Caco-2 (cell line): Measurements from ENCODE around the gene NAPSA. TPM values are rescaled to one million over a fixed set of nuclear protein-coding genes. Genes with fewer than 3 reads are reported as not detected.

Source experiments
- BruUV-seq: library from RNA; stranded (reverse); fragments of 400-500 nt; replicated peaks from 2 replicates; lab custom pipeline; 2021; lab: Mats Ljungman, UMichigan
- CTCF ChIA-PET: fragments of 300-600 bp; sonication (Branson Sonifier 250); formaldehyde crosslinking; loops from one replicate; lab custom pipeline; 2022; ENCODE audit warnings: antibody characterized with exemption; lab: Charles Lee
- POLR2A ChIA-PET: fragments of 300-600 bp; sonication (Branson Sonifier 250); formaldehyde crosslinking; loops from one replicate; lab custom pipeline; 2022; ENCODE audit warnings: antibody characterized with exemption; lab: Charles Lee
- DNase-seq, 2 experiments: peaks; one replicate each; pipeline versions ENCODE4 v3.0.0 to v3.0.0-alpha.2; 2020 to 2022
- H3K27me3 ChIP-seq: replicated peaks from 2 replicates; pipeline ENCODE4 v1.6.0; 2011; ENCODE audit warnings: low read length; ENCODE audit not compliant: control insufficient read depth, insufficient read depth
- H3K36me3 ChIP-seq: 2 replicates; pipeline ENCODE4 v1.5.1; 2011; ENCODE audit warnings: low read length; ENCODE audit not compliant: control insufficient read depth, insufficient read depth
- H3K4me1 ChIP-seq: fragments of 250-450 bp; sonication (Bioruptor Pico); 2 replicates; pipeline ENCODE4 v1.5.1; 2020; ENCODE audit warnings: mild to moderate bottlenecking
- H3K4me3 ChIP-seq: 2 replicates; pipeline ENCODE4 v1.5.1; 2011; ENCODE audit warnings: low read depth, mild to moderate bottlenecking, control low read depth, low read length
- H3K9me3 ChIP-seq: fragments of 250-450 bp; sonication (Bioruptor Pico); 2 replicates; pipeline ENCODE4 v1.5.1; 2020; ENCODE audit warnings: mild to moderate bottlenecking, moderate library complexity
- H3K27ac Mint-ChIP-seq: one replicate; pipeline ENCODE4 v1.8.0; 2022; ENCODE audit warnings: mixed read lengths; ENCODE audit not compliant: unreplicated experiment
- H3K27me3 Mint-ChIP-seq: one replicate; pipeline ENCODE4 v1.8.0; 2022; ENCODE audit warnings: mixed read lengths; ENCODE audit not compliant: insufficient read depth, unreplicated experiment
- H3K36me3 Mint-ChIP-seq: one replicate; pipeline ENCODE4 v1.8.0; 2022; ENCODE audit warnings: mild to moderate bottlenecking, mixed read lengths; ENCODE audit not compliant: insufficient read depth, unreplicated experiment
- H3K4me1 Mint-ChIP-seq: one replicate; pipeline ENCODE4 v1.8.0; 2022; ENCODE audit warnings: low read depth, mixed read lengths; ENCODE audit not compliant: unreplicated experiment
- H3K4me3 Mint-ChIP-seq: one replicate; pipeline ENCODE4 v1.8.0; 2022; ENCODE audit warnings: mild to moderate bottlenecking, moderate library complexity, mixed read lengths; ENCODE audit not compliant: unreplicated experiment
- H3K9me3 Mint-ChIP-seq: one replicate; pipeline ENCODE4 v1.8.0; 2022; ENCODE audit warnings: mixed read lengths; ENCODE audit not compliant: unreplicated experiment
- intact Hi-C: fragments of 100-400 bp; cut with micrococcal nuclease; formaldehyde crosslinking; loops from one replicate; pipeline ENCODE4 v1.10.0; 2022; ENCODE audit not compliant: unreplicated experiment
- total RNA-seq: library from RNA; stranded (reverse); gene quantifications from 2 replicates; pipeline ENCODE4 v1.2.3, GENCODE V29; 2022
- TF ChIP-seq, protein P1 (sequence below), 2 experiments: fragments of 200-600 bp in 1 of 2; IDR thresholded peaks; 1 replicate in 1 of 2; 2 replicates in 1 of 2; pipeline versions ENCODE4 v1.5.1 to v1.8.0; 2011 to 2022; ENCODE audit warnings: antibody characterized with exemption in 1 of 2, control low read depth in 1 of 2, inconsistent platforms in 1 of 2, low read depth in 1 of 2, low read length in 1 of 2, mild to moderate bottlenecking in 1 of 2, moderate library complexity in 1 of 2; ENCODE audit not compliant: insufficient read depth in 1 of 2, severe bottlenecking in 1 of 2, unreplicated experiment in 1 of 2

The NAPSA gene
- total RNA-seq, 1 experiment from 2014 or later, result 1.2 TPM

DNA sequence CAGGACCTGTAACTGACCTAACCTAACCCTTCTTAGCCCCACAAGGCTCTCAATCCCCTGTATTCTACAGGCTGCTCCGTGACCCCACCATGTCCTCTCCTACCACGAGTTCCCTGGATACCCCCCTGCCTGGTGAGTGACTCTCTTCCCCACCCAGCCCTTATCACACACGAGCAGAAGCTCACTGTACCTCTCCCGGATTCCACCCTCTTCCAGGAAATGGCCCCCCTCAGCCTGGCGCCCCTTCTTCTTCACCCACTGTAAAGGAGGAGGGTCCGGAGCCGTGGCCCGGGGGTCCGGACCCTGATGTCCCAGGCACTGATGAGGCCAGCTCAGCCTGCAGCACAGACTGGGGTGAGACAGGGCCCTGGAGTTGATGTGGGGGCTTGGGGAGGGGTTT lies 12.1 kb upstream of the NAPSA start:
- Mint-ChIP-seq H3K4me1 (no peaks in the 10 kb centered on the region), H3K9me3 (no peaks in the 10 kb centered on the region), H3K36me3 (peaks cover 38% of the 10 kb centered on the region), H3K27ac (peak overlapping the region; percentile 100), H3K4me3 (peak overlapping the region; percentile 99), H3K27me3 (no peaks in the 10 kb centered on the region)
- TF ChIP-seq, protein P1, sequence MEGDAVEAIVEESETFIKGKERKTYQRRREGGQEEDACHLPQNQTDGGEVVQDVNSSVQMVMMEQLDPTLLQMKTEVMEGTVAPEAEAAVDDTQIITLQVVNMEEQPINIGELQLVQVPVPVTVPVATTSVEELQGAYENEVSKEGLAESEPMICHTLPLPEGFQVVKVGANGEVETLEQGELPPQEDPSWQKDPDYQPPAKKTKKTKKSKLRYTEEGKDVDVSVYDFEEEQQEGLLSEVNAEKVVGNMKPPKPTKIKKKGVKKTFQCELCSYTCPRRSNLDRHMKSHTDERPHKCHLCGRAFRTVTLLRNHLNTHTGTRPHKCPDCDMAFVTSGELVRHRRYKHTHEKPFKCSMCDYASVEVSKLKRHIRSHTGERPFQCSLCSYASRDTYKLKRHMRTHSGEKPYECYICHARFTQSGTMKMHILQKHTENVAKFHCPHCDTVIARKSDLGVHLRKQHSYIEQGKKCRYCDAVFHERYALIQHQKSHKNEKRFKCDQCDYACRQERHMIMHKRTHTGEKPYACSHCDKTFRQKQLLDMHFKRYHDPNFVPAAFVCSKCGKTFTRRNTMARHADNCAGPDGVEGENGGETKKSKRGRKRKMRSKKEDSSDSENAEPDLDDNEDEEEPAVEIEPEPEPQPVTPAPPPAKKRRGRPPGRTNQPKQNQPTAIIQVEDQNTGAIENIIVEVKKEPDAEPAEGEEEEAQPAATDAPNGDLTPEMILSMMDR (IDR thresholded peaks at IDR 0.05; ENCODE audit: insufficient read depth in 1 of 2, low read depth in 1 of 2, low read length in 1 of 2, severe bottlenecking in 1 of 2, unreplicated experiment in 1 of 2), result no peak
- no peak for DNase-seq
- Histone ChIP-seq H3K36me3 (peaks cover 9% of the 10 kb centered on the region), H3K4me3 (no peak overlapping the region), H3K4me1 (no peaks in the 10 kb centered on the region), H3K9me3 (no peaks in the 10 kb centered on the region), H3K27me3 (no peaks in the 10 kb centered on the region)
- intact Hi-C loops, result loop anchor here (2.0 kb wide), 1 partner anchor 83 kb away; no protein-coding TSS in a partner anchor
- ChIA-PET CTCF (no interaction called here), POLR2A (no interaction called here)
- BruUV-seq, result no TSS peak

DNA sequence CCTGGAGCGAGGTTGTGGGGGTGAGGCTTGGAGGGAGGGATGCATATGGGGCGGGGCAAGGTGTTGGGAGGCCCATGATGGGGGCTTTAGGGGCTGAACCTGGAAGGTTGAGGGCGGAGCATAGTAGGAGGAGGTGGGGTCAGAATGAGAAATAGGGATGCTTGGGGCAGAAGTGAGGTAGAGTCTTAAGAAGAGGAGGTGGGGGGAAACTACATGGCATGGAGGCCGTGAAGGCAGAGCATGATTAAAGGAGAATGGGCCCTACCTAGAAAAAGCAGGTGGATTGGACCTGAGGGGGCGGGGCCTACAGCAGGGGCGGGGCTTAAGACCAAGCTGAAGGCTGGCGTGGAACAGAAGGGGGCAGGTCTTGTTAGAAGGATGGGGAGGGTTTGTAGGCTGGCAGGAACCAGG lies 11.6 kb upstream of the NAPSA start:
- DNase-seq, result peak in 1 of 2 experiments; percentile 64
- Histone ChIP-seq H3K4me1 (no peaks in the 10 kb centered on the region), H3K27me3 (no peaks in the 10 kb centered on the region), H3K36me3 (peaks cover 9% of the 10 kb centered on the region), H3K9me3 (no peaks in the 10 kb centered on the region), H3K4me3 (peak overlapping the region; percentile 72)
- no TSS peak for BruUV-seq
- Mint-ChIP-seq H3K36me3 (peaks cover 38% of the 10 kb centered on the region), H3K4me1 (no peaks in the 10 kb centered on the region), H3K27me3 (no peaks in the 10 kb centered on the region), H3K4me3 (peak overlapping the region; percentile 99), H3K27ac (peak overlapping the region; percentile 100), H3K9me3 (no peaks in the 10 kb centered on the region)
- TF ChIP-seq, protein P1 (IDR thresholded peaks at IDR 0.05; ENCODE audit: insufficient read depth in 1 of 2, low read depth in 1 of 2, low read length in 1 of 2, severe bottlenecking in 1 of 2, unreplicated experiment in 1 of 2), result no peak
- ChIA-PET CTCF (no interaction called here), POLR2A (interaction anchor here (1.5 kb wide), 1 partner anchor 84 kb away, joined by 10 read pairs; no protein-coding TSS in a partner anchor)
- intact Hi-C loops, result loop anchor here (2.0 kb wide), 1 partner anchor 84 kb away; no protein-coding TSS in a partner anchor

DNA sequence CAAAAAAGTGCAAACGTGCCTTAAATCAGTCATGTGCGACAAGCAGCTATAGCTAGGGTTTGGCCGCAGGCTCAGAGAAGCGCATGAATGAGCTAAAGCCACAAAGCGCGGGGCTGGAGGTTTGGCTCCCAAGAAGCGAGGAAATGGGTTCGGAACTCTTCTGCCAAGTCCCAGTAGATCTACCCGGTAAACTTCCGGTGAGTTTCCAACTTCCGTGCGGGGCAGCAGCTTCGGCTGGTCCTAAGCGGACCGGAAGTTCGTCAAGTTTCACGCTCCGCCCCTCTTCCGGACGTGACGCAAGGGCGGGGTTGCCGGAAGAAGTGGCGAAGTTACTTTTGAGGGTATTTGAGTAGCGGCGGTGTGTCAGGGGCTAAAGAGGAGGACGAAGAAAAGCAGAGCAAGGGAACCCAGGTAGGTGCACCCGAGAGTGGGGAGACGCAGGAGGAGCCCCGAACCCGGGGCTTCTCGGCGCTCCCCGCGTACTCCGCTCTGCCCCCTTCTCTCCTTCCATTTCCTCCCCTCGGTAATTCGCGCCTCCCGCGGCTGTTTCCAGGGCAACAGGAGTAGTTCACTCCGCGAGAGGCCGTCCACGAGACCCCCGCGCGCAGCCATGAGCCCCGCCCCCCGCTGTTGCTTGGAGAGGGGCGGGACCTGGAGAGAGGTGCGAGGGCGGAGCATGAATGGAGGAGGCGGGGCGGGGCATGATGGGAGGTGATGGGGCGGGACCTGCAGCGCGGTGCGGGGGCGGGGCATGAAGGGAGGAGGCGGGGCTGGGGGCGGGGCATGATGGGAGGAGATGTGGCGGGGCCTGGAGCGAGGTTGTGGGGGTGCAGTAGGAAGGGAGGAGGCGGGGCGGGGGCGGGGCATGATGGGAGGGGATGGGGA lies 11.0 kb upstream of the NAPSA start, which contains the start of gene NR1H2:
Gene NR1H2, plus strand, starts transcription at position 292 of the 885 bp plus-strand sequence. CDS start 1,149 bp downstream, outside the sequence.
- CTCF ChIA-PET, result interaction anchor here (0.5 to 1.5 kb wide), 3 partner anchors 31 to 84 kb away, joined by 3 to 13 read pairs (median 7); no protein-coding TSS in a partner anchor

More for the DNA sequence above, 11.0 kb upstream of the NAPSA start, which contains the start of gene NR1H2:
- Mint-ChIP-seq H3K27me3 (no peaks in the 10 kb centered on the region), H3K36me3 (peaks cover 37% of the 10 kb centered on the region), H3K4me1 (no peaks in the 10 kb centered on the region), H3K27ac (peak within 1 kb of the TSS; percentile 100), H3K4me3 (peak within 1 kb of the TSS; percentile 99), H3K9me3 (no peaks in the 10 kb centered on the region)
- Histone ChIP-seq H3K4me3 (peak within 1 kb of the TSS; percentile 72), H3K27me3 (no peaks in the 10 kb centered on the region), H3K9me3 (no peaks in the 10 kb centered on the region), H3K36me3 (peaks cover 9% of the 10 kb centered on the region), H3K4me1 (no peaks in the 10 kb centered on the region)
- DNase-seq, result peak; percentile 95 to 96
- TF ChIP-seq, protein P1 (IDR thresholded peaks at IDR 0.05; ENCODE audit: insufficient read depth in 1 of 2, low read depth in 1 of 2, low read length in 1 of 2, severe bottlenecking in 1 of 2, unreplicated experiment in 1 of 2), result no peak
- TSS peak; percentile 83 for BruUV-seq
- POLR2A ChIA-PET, result interaction anchor here (0.7 to 1.5 kb wide), 4 partner anchors 8 to 85 kb away, joined by 4 to 10 read pairs (median 7); partner anchors contain the start of gene KCNC3
- intact Hi-C loops, result loop anchor here (1.0 to 2.0 kb wide), 3 partner anchors 8 to 84 kb away; partner anchors contain the start of gene POLD1
